Ovary (tissue), 3 donors: ENCODE measurements around the gene IQSEC3.

Experiments used
- EP300 ChIP-seq: sonication (generic); formaldehyde crosslinking; IDR thresholded peaks from one replicate; pipeline ENCODE4 v1.6.1; 2017; ENCODE audit warnings: antibody characterized with exemption
- POLR2A ChIP-seq: fragments of 450-650 bp; IDR thresholded peaks from one replicate; pipeline ENCODE4 v1.6.1; 2017; ENCODE audit warnings: antibody characterized with exemption, mild to moderate bottlenecking, moderate library complexity
- TF ChIP-seq, protein P1 (sequence below), 3 donors: fragments of 450-650 bp in 2 of 3; fragments of 200-600 bp in 1 of 3; IDR thresholded peaks; one replicate each; pipeline versions ENCODE4 v1.5.1 to v1.8.0; 2016 to 2022; ENCODE audit warnings: antibody characterized with exemption in 3 of 3, mild to moderate bottlenecking in 1 of 3
- donor health status: DM: no; HTN: no; CAD: no.

DNA sequence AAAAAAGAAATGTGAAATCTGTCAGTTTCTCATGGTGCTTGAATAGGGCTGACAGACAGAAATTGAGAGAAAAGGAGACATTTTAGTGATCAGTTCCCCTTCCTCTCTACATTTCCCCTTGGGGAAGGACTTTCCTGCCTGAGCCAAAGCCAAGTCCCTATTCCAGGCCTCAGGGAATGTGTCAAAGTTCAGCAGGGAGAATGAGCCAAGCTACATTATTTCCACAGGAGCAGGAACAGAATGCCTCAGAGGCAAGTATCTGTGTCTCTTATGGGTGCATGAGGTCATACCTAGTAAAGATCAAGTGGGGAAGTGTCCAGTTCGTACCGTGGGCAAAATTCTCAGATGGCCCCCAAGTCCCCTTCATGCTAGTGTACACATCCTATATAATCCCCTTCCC, 68.6 kb downstream of the IQSEC3 start:
- TF ChIP-seq, protein P1, sequence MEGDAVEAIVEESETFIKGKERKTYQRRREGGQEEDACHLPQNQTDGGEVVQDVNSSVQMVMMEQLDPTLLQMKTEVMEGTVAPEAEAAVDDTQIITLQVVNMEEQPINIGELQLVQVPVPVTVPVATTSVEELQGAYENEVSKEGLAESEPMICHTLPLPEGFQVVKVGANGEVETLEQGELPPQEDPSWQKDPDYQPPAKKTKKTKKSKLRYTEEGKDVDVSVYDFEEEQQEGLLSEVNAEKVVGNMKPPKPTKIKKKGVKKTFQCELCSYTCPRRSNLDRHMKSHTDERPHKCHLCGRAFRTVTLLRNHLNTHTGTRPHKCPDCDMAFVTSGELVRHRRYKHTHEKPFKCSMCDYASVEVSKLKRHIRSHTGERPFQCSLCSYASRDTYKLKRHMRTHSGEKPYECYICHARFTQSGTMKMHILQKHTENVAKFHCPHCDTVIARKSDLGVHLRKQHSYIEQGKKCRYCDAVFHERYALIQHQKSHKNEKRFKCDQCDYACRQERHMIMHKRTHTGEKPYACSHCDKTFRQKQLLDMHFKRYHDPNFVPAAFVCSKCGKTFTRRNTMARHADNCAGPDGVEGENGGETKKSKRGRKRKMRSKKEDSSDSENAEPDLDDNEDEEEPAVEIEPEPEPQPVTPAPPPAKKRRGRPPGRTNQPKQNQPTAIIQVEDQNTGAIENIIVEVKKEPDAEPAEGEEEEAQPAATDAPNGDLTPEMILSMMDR (IDR thresholded peaks at IDR 0.05) = no peak
- TF ChIP-seq EP300 = no peak
- TF ChIP-seq POLR2A = no peak
